Measurements from ENCODE around the gene NTNG1. TPM values are rescaled to one million over a fixed set of nuclear protein-coding genes. Genes with fewer than 3 reads are reported as not detected.
"Not testable (repeated sequence)": the region's sequence is repeated elsewhere in the genome, so short reads cannot be mapped to it uniquely, and the experiment has no call there.

NTNG1 gene
- total RNA-seq, 6 experiments from 2014 or later = not detected

DNA sequence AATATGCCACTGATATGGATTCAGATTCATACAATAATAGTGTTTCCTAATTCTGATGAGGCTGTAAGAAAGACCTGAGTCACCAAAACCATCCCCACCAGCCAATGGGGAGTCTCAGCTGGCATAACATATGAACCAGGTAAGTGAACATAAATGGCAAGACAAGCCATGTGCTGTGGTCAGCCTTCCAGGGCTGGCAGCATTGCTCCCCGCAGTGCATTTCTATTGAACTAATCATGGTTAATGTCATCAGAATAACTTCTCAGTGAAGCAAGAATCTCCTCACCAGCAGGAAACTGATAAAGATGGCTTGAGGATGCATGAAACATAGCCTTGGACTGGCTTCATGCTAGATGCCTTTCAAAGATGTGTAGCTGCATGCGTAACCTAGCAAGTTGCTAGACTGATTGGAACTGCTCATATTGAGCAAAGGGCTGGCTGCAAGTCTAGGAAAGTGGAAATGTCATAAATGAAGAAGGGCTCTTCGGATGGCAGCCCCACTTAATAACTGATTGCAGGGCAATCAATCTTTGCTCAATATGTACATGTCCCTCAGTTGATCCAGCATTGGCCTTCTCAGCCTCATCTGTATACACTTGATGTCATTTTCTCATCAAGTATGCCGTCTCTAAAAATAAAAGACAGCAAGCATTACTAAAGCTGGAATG is 88.0 kb downstream of the NTNG1 start:
- Histone ChIP-seq H3K27ac (no peak overlapping the region), H3K27me3 (no peaks in the 10 kb centered on the region), H3K9me3 (no peaks in the 10 kb centered on the region), H3K4me3 (no peak overlapping the region), H3K36me3 (no peaks in the 10 kb centered on the region), H3K4me1 (no peaks in the 10 kb centered on the region)
- no peak for DNase-seq
- intact Hi-C loops (cut with DNase I) = no loop called here
- WGBS (ENCODE audit: insufficient coverage, low coverage, low lambda C conversion rate, missing lambda C conversion rate) = 62% methylated on average over 2 of the region's 4 CpGs
- ATAC-seq = no peak
- TF ChIP-seq, protein P1, sequence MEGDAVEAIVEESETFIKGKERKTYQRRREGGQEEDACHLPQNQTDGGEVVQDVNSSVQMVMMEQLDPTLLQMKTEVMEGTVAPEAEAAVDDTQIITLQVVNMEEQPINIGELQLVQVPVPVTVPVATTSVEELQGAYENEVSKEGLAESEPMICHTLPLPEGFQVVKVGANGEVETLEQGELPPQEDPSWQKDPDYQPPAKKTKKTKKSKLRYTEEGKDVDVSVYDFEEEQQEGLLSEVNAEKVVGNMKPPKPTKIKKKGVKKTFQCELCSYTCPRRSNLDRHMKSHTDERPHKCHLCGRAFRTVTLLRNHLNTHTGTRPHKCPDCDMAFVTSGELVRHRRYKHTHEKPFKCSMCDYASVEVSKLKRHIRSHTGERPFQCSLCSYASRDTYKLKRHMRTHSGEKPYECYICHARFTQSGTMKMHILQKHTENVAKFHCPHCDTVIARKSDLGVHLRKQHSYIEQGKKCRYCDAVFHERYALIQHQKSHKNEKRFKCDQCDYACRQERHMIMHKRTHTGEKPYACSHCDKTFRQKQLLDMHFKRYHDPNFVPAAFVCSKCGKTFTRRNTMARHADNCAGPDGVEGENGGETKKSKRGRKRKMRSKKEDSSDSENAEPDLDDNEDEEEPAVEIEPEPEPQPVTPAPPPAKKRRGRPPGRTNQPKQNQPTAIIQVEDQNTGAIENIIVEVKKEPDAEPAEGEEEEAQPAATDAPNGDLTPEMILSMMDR (IDR thresholded peaks at IDR 0.05) = no peak
- TF ChIP-seq POLR2A (IDR thresholded peaks at IDR 0.05) = no peak

DNA sequence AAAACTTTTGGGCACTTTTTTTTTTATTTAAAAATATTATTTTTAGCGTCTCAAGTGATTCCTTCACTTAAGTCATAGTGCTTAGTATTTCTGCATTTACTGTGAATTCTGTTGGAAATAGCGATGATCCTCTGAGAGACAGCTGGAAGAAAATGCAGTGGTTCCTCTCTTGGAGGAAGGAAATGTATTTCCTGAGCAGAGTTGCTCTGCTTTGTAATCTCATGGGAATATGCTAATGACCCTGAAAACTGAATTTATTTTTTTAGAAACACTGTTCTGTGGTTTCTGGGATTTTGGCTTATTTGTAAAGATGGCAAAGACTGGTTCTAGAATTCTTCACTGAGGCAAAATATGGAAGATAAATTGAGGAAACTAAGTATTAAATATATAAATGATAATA is 88.9 kb downstream of the NTNG1 start:
- Histone ChIP-seq H3K9me3 (no peaks in the 10 kb centered on the region), H3K27me3 (no peaks in the 10 kb centered on the region), H3K4me1 (no peaks in the 10 kb centered on the region), H3K4me3 (no peak overlapping the region), H3K36me3 (no peaks in the 10 kb centered on the region), H3K27ac (no peak overlapping the region)
- TF ChIP-seq POLR2A (IDR thresholded peaks at IDR 0.05) = no peak
- TF ChIP-seq, protein P1 (IDR thresholded peaks at IDR 0.05) = no peak
- DNase-seq (no peak), ATAC-seq (no peak)
- intact Hi-C loops (cut with DNase I) = no loop called here
- WGBS (ENCODE audit: insufficient coverage, low coverage, low lambda C conversion rate, missing lambda C conversion rate) = 49% methylated on average over 2 of the region's 2 CpGs

DNA sequence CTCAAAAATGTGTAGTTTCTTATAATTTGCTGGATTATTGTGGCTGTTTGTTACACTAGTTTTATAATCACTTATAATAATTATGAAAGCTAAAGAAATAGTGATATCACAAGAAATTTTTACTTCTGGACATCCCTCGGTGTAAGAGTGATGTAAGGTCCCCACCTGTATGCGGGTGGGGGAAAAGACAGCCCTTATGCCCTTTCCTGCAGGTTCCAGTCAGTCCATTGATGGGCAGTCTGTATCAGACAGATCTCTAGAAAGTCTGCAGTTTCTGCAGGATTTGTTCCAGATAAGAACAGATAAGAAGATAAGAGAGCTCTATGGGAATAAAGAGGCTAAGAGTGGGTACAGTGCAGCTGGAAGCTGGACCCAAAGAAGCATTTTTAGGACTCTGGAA is 89.3 kb downstream of the NTNG1 start:
- Histone ChIP-seq H3K4me3 (no peak overlapping the region), H3K27me3 (no peaks in the 10 kb centered on the region), H3K4me1 (no peaks in the 10 kb centered on the region), H3K9me3 (no peaks in the 10 kb centered on the region), H3K27ac (no peak overlapping the region), H3K36me3 (no peaks in the 10 kb centered on the region)
- WGBS (ENCODE audit: insufficient coverage, low coverage, low lambda C conversion rate, missing lambda C conversion rate) = 88% methylated on average over 2 of the region's 2 CpGs
- no peak for ATAC-seq
- no peak for DNase-seq
- TF ChIP-seq, protein P1 (IDR thresholded peaks at IDR 0.05) = no peak
- no peak for TF ChIP-seq POLR2A (IDR thresholded peaks at IDR 0.05)
- intact Hi-C loops (cut with DNase I) = no loop called here

DNA sequence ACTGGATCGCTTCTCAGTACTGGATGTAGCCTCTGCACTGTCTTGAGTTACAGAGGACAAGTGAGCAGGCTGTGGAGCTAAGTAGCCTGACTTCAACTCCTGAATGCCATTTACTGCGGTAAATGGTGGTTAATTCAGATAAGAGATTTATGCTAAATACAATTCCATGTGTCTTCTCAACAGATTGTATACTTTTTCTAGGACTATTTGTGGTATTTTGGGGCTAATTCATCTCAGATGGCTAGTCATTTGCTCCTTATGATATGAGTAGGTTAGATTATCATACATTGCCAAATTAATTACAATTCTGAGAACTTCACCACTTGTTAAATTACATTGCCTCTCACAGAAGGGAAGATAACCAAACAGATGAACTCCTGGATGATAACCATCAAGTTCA is 90.5 kb downstream of the NTNG1 start:
- 74% methylated on average over 2 of the region's 2 CpGs for WGBS (ENCODE audit: insufficient coverage, low coverage, low lambda C conversion rate, missing lambda C conversion rate)
- H3K27me3 ChIP-seq = no peaks in the 10 kb centered on the region
- no peak overlapping the region for H3K27ac ChIP-seq
- H3K4me1 ChIP-seq = no peaks in the 10 kb centered on the region
- no peaks in the 10 kb centered on the region for H3K36me3 ChIP-seq
- no peak overlapping the region for H3K4me3 ChIP-seq
- H3K9me3 ChIP-seq = no peaks in the 10 kb centered on the region
- DNase-seq (no peak), ATAC-seq (no peak)
- intact Hi-C loops (cut with DNase I) = no loop called here
- TF ChIP-seq POLR2A (IDR thresholded peaks at IDR 0.05) = no peak

DNA sequence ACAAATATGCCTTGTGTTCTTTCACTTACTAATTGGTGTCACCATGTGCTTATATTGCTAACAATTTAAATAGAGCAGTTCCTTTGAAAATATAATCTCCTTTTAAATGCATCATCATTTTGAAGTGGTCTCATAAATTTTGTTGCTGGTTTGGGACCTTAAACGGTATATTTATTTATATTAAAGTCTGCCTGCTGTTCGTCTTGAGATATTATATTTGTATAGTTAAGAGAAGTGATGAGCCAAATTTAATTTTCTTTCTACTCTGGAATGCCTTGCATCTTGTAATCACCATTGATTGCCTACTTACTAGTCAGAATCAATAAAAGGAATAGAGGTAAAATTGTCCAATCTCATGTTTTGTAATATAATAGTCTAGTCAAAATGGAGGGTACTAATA is 91.6 kb downstream of the NTNG1 start:
- WGBS (ENCODE audit: insufficient coverage, low coverage, low lambda C conversion rate, missing lambda C conversion rate) = 48% methylated on average over 2 of the region's 2 CpGs

DNA sequence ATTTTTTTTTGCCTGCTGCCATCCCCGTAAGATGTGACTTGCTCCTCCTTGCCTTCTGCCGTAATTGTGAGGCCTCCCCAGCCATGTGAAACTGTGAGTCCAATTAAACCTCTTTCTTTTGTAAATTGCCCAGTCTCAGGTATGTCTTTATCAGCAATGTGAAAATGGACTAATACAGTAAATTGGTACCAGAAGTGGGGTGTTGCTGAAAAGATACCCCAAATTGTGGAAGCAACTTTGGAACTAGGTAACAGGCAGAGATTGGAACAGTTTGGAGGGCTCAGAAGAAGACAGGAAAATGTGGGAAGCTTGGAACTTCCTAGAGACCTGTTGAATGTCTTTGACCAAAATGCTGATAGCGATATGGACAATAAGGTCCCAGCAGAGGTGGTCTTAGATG is 95.9 kb downstream of the NTNG1 start:
- intact Hi-C loops (cut with DNase I) = not testable (repeated sequence)

More for the DNA sequence above, 91.6 kb downstream of the NTNG1 start:
- H3K9me3 ChIP-seq = no peaks in the 10 kb centered on the region
- no peak for ATAC-seq
- no peak for TF ChIP-seq POLR2A (IDR thresholded peaks at IDR 0.05)
- TF ChIP-seq, protein P1 (IDR thresholded peaks at IDR 0.05) = no peak
- DNase-seq = no peak
- intact Hi-C loops (cut with DNase I) = no loop called here
- H3K27me3 ChIP-seq = no peaks in the 10 kb centered on the region
- H3K27ac ChIP-seq = no peak overlapping the region
- H3K4me3 ChIP-seq = no peak overlapping the region
- no peaks in the 10 kb centered on the region for H3K36me3 ChIP-seq
- no peaks in the 10 kb centered on the region for H3K4me1 ChIP-seq

More for the DNA sequence above, 95.9 kb downstream of the NTNG1 start:
- ATAC-seq, H3K36me3 ChIP-seq, H3K4me3 ChIP-seq, DNase-seq, H3K9me3 ChIP-seq, H3K4me1 ChIP-seq, H3K27ac ChIP-seq, H3K27me3 ChIP-seq: not testable (repeated sequence)
- 68% methylated on average over 3 of the region's 3 CpGs for WGBS (ENCODE audit: insufficient coverage, low coverage, low lambda C conversion rate, missing lambda C conversion rate)

Measured in right lobe of liver (tissue), 6 donors.